ENCODE results near the gene KCTD11.

Gene KCTD11

GRCh38 chr17:7351665-7352502 is at the start of gene KCTD11:
TSS of gene KCTD11 (plus strand) at chr17:7352162.
- peak; percentile 37 for DNase-seq (ENCODE audit: low read depth, low spot score)

- no peak for DNase-seq (ENCODE audit: low read depth, low spot score)
Measured at GRCh38 chr17:7304179-7304578, 47.8 kb upstream of the KCTD11 start.

DNA sequence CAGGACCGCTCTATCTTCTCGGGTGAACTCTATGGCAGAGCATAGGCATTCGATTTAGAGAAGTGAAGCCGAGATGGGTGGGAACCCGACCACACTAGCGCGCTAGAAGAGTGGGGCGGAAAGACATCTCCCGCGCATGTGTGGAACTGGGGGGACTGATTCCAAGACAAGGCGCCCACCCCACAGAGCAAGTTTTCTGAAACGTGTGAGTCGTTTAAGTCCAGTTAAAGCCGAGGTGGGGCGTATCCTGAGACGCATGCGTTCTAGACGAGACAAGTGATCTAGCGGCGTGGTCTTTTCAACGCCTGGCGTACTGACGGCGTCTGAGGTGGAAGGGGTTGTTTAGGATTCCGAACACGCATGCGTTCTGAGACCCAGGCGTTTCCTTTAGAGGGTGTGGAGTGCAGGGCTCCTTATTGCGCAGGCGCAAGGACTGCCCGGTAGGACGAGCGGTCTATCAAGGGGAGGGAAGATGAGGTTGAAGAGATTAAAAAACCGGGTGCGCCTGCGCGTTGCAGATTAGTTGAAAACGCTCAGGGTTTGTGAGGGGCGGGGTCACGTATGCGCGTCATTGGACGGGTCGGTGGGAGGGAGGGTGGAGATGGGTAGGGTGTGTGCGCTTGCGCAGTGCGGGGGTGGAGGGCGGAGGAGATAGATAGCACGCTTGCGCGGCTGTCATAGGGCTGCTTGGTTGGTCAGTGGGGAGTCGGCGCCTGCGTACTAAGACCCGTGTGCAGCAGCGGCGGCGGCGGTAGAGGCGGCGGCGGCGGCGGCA is 44.9 kb upstream of the KCTD11 start, which contains the start of gene EIF5A:
Gene EIF5A, plus strand, starts transcription at position 718 of the 775 bp plus-strand sequence. CDS start 2,008 bp downstream, outside the sequence.
- DNase-seq (ENCODE audit: low read depth, low spot score) = peak; percentile 100

GRCh38 chr17:7307686-7308624 is 44.0 kb upstream of the KCTD11 start:
- peak; percentile 16 for DNase-seq (ENCODE audit: low read depth, low spot score)

DNA sequence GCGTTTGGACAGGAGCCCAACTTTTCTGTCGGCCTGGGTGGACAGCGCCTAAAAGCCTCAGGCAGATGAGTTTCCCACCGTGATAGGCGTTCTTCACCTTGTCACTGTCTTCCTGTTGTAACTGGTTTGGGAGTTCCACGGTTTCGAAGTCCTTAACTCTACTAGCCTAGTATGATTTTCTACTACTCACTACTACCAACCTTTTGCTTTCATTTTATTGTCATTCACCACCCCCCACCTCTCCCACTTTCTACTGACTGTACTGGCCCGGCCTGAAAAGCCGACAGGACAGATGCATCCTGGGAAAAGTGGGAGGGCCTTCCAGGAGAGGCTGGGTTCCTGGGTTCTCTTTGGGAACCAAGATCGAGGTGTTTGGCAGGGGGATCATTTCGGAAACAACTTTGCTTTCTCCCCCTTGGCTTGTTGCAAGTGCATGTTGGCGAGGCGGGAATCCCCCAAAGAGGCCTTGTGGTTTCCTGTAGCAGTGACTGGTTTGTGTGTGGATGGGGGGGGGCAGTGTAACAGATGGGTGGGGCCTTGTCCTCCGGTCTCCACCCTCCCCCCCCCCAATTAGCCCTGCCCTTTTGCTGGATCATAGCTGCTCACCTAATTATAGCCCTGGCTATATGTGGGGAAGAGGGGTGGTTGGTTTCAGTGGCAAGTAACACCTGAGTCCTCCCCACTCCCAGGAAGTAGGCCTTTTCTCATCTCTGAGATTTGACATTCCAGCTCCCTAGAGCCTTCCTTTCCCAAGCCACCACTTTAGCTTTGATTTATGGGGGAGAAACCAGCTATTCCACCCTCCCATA is 43.1 kb upstream of the KCTD11 start:
- peak; percentile 75 for DNase-seq (ENCODE audit: low read depth, low spot score)

GRCh38 chr17:7309628-7310027 is 42.3 kb upstream of the KCTD11 start:
- DNase-seq (ENCODE audit: low read depth, low spot score) = no peak

- no peak for DNase-seq (ENCODE audit: low read depth, low spot score)
Measured at GRCh38 chr17:7311110-7311705, 40.8 kb upstream of the KCTD11 start.

DNA sequence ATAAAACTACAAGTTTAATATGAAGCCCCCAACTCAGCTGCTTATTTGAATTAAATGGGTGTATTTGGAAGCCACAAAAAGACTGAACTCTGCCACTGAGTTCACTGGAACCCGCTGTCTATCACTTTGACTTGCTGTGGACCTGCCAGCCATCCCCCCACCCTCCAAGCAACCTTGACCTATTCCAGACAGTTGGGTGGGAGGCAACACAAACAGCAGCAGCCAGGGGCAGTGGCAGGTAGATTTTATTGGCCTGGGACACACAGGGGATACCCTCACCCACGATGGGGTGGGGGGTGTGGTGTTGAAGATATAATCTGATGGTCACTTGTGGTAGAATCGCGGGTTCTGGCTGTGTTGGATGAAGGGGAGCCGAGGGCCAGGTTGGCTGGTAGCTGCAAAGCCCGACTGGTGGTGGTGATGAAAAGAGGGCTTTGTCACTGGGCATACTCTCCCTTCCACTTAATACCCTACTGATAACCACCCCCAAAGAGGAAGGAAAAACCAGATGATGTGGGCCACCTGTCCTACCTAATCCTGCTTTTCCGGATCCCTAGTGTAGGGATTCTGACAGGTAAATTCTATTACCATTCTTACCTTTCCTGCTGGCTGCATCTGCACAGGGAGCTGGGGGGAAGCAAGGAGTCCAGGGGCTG is 39.4 kb upstream of the KCTD11 start:
- no peak for DNase-seq (ENCODE audit: low read depth, low spot score)

DNA sequence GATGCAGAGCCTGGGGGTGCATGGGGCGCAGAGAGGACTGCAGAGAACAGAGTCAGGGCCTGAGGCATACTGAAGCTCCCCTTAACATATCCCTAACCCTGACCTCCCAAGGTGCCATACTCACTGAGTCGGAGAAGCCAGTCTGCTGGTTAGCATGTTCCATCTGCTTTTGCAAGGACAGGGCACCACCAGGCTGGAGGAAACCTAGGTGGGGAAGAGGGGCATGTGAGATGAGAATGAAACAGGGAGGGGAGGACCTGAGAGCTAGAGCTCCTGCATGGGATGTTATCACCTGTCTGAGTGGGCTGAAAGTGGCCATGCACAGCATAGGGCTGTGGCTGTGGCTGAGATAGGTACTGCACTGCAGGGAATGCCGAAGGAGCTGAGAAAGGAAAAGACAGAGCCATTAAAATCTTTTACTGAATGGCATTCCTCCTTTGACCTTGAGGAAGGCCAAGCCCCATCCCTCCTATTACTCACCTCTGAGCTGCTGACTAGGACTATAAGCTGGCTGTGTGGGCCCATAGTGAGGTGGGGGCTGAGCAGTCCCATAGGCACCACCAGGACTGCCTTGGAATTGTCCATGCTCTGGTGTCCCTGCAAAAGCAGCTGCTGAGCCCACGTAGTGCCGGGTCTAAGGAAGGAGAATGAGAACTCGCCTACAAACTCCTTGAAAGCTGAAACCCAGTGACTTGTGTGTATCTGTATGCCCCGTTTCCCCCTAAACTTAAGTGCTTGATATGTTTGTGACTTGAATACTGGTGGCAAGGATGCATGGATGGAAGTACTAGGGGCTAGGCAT is 38.7 kb upstream of the KCTD11 start:
- no peak for DNase-seq (ENCODE audit: low read depth, low spot score)

GRCh38 chr17:7313890-7314718 is 37.9 kb upstream of the KCTD11 start:
- no peak for DNase-seq (ENCODE audit: low read depth, low spot score)

GRCh38 chr17:7314719-7315569 is 37.0 kb upstream of the KCTD11 start, which contains the start of gene GPS2:
TSS of gene GPS2 (minus strand) at chr17:7315360. CDS start at chr17:7315052, 308 bp downstream.
- DNase-seq (ENCODE audit: low read depth, low spot score) = peak; percentile 92

DNA sequence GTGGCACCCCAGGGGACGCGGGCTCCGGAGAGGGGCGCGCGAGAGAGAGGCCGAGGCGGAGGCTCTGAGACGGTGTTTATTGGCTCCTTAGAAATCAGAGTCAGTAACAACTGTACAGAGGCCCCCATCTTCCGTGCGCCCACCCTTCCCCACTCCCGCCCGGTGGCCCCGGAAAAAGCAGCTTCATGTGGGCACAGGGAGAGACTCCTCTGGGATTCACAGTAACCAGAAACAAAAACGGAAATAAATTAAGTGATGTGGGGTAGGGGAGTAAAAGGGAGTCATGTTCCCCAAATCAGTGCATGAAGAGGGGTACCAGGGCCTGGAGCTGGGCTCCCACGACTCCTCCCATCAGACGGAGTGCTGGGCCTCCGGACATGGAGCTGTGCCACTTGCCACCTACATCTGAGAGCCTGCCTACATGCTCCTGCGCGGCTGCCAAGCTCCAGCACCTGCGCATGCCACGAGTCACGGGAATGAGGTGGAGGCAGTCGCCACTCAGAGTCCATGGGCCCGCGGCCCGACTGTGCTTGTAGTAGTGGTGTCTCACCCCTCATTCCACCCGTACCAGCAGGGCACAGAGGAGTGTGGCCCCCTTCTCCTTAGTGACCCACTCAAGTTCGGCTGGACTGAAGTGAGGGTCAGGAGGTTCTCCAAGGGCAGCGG is 36.3 kb upstream of the KCTD11 start:
- DNase-seq (ENCODE audit: low read depth, low spot score) = no peak

GRCh38 chr17:7317161-7317803 is 34.7 kb upstream of the KCTD11 start:
- no peak for DNase-seq (ENCODE audit: low read depth, low spot score)

- DNase-seq (ENCODE audit: low read depth, low spot score) = no peak
Measured at GRCh38 chr17:7318121-7318860, 33.7 kb upstream of the KCTD11 start.

DNA sequence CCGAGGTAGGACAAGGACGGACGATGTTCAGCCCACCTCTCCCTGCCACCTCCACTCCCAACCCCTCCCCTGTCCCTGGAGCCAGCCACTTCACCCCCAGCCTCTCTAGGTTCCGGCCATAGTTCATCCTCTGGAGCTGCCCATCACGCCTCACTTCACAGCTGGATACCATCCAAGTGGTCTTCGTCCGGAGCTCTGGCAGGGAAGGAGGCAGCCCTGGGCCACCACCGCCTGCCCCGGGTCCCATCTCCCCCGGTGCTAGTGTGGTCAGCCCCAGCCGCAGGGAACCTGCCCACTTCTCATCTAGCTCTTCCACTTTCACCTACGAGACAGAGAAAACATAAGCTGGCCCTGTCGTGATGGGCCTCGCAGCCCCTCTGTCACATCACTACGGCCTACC is 30.5 kb upstream of the KCTD11 start:
- no peak for DNase-seq (ENCODE audit: low read depth, low spot score)
